ENCODE data around the gene MVB12B.
A peak's percentile ranks its signal among the peaks of the same experiment; 100 is the strongest.

The MVB12B gene

DNA sequence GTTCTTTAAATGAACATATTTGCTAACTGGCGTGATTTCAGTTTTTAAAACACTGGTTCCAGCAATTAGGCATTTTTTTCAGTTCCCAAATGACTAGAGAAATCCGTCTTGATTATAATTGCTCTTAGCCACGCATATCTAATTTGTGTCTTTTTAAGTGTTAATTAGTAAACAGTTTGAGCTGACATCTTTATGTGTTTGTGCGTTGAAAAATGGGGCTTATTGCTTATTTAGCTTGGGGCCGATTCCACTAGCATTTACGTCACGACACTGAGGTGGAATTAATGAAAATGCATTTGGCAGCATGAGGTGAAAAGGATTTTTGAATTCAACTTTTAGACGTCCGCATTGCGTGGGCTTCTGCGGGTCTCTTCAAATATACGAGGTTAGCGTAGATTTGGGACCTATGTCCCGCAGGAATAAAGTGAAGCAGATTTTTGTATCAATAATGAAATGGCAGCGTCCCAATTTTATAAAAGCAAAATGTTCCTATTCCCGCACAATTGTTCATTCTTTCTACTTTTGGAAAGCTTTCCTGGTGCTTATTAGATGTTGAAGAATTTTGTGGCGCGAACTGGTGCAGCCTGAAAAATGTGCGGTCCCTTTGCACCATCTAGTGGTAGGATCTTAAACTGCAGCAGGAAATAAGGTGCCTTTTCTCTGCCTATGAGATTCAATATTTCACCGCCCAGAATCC is 164.4 kb downstream of the MVB12B start:
- DNase-seq (ENCODE audit: low read depth, low spot score) = peak; percentile 85

DNA sequence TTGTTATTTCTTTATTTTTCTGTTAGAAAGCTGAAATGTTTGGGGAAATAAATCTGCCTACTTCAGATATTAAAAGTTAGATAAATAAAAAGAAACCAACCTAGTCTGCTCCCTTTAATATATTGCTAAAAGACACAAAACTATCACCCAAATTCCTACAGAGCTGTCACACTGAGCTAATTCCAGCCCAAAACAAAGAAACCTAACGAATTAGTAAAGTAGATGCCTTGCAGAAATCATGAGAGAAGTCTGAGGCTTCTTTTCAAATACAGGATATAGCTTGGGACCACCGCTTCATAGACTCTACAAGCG is 164.9 kb downstream of the MVB12B start:
- no peak for DNase-seq (ENCODE audit: low read depth, low spot score)

DNA sequence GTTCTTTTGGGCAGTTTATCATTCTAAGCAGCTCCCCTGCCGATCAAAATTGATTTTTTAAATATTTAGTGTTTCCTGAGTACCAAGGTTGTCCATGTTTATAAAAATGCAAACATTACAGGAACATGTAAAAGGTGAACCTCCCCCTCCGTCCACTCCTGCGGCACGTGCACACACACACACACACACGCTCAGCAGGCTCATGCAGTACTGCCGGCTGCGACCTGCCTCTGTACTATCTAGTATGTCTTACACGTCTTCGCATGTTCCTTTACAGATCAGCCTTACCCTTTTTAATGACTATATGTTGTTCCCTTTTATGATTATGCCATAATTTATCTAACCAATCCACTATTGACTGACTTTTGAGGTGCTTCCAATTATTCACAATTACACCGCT is 165.3 kb downstream of the MVB12B start:
- DNase-seq (ENCODE audit: low read depth, low spot score) = no peak

DNA sequence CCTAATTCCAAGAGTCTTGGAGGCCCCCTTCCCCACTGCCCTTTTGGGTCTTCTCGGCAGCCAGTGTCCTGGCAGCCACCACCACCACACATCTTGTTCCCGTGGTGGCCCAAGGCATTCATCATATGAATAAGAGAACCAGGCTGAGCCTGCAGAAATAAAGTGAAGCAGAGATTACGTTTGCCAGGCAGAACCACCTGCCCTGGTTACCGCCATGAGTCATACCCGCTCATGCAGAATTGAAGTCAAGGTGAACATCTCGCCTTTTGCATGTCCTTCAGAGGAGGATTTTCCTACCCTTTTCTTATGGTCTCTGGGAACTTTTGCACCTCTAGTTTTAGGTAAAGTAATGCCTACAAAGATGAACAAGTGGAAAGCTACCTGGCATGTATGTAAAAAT is 167.6 kb downstream of the MVB12B start:
- DNase-seq (ENCODE audit: low read depth, low spot score) = no peak

DNA sequence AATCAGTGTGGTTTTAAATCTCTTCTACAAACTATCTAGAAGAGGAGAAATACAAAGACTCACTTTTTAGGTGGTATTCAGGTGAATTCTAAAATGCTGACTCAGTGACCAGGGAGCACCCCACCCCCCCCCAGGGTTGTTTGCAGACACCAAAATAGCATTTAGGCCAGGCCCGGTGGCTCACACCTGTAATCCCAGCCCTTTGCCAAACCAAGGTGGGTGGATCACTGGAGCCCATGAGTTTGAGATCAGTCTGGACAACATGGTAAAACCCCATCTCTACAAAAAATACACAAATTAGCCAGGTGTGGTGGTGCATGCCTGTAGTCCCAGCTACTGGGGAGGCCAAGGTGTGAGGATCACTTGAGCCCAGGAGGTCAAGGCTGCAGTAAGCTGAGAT is 168.1 kb downstream of the MVB12B start:
- no peak for DNase-seq (ENCODE audit: low read depth, low spot score)

DNA sequence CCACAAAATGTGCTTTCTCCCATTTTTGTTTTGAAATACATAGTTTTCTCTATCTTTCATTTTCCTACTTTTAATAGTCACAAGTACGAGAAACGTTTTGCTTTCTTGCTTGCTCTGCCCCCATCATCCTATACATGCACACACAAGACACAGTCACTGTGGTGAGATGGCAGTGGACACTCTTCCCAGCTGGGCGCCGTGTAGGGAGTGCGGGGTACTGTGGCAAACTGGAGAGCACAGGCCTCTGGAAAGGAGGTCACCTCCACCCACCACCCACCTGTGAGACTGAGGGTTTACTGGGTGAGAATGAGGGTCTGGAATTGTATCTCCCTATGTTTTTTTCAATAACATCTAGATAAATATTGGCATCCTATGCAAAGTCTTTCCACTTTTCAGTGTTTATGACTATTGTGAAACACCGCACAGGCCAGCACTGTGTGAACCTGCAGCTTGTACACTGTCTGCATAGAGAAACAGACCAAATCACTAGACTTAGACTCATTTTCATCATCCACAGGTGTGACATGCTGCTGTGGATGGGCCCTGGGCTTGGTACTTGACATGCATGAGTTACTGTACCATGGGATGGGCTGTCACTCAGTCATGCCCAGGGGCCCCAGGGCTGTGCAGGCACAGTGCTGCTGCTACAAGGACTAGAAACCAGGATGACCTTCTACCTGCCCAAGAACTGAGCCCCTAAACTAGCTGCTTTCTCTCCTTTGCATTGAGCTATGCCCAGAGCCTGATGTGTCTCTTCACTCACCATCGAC is 169.0 kb downstream of the MVB12B start:
- DNase-seq (ENCODE audit: low read depth, low spot score) = no peak

DNA sequence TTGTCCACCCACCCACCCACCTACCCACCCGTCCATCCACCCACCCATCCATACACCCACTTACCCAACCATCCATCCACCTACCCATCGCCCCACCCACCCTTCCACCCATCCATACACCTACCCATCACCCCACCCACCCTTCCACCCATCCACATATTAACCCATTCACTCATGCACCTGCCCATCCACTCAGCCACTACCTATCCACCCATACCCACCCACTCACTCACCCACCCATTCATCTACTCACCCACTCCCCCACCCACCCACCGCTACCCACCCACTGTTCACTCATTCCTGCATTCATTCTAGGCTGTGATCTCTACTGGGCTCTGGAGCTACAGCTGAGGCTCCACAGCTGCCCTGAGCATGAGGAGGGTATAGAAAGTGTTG is 169.6 kb downstream of the MVB12B start:
- no peak for DNase-seq (ENCODE audit: low read depth, low spot score)

DNA sequence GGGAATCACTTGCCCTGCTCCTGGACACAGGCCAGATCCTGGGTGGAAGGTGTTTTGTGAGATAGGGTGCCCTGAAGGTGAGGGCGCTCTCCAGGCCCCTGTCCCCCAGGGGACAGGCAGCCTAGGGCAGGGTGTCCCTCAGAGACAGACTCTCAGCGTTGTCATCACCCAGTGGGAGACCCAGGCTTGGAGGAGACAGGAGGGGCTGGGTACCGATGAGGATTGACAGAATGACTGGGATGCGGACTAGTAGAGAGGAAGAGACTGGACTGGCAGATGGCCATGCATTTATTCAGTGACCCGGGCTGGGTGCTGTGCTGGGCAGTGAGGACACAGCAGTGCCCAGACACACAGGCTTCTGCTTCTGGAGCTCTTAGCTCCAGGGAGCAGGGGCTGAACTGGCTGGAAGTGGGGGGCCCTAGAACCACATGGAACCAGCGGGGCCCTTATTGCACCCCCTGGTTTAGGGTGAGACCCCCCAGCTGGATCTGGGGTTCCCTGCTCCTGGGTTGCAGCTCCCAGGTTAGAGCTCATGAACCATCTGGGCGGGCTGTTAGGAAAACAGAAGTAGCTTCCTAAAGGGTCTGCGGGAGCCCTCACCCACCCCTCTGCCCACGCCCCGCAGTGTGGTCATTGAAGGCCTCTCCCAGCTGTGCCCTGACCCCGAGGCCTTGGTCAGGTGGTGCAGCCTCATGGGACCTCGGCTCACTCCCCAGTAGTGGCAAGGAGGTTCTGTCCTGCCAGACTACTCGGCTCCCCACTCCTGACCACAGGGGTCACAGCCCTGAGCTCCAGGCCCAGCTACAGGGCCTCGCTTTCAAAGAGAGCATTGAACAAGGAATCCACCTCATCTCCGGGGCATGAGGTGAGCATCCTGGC is 170.4 kb downstream of the MVB12B start:
- no peak for DNase-seq (ENCODE audit: low read depth, low spot score)

DNA sequence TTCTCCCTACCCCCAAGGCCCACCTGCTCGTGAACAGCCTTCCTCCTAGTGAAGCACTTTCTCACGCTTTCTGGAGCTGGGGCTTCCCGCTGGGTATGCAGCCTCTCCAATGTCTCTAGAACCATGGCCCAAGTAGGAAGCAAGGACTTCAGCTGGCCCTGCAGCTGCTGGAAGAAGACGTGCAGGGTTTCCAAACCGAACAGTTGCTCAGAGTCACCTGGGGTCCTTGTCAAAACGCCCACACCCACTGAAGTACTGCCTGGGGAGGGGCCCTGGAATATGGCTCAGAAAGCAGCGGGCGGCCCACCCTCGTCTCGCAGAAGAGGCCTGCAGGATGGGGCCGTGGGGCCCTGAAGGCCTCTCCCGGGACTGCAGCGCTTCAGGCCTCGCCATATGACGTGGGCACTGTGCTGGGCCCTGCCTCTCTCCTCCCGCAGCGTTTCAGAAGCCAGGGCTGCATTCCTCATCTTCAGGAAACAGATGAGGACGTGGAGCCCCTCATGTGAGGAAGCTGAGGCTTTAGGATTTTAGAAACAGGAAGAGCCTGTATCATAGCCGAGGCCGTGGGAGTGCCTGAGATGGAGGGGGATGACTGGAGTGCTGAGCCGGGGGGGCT is 171.1 kb downstream of the MVB12B start:
- DNase-seq (ENCODE audit: low read depth, low spot score) = no peak

DNA sequence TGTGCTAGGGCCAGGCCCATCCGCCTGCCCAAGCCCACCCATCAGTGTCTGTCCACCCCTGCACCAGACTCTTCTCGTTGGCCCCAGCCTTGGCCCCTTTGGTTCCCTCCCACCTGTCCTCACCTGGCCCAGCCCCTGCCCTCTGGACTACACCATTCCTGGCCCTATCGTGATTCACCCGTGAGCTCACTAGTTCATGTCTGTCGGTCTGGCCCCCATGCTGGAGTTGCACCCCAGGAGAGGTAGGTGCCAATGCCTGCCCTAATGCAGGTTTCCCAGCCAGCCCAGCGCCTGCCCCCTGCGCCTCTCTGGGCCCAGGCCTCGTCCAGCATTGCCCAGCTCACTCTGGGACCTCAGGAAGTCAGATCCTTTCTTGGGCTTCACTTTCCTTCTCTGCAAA is 171.7 kb downstream of the MVB12B start:
- DNase-seq (ENCODE audit: low read depth, low spot score) = no peak

DNA sequence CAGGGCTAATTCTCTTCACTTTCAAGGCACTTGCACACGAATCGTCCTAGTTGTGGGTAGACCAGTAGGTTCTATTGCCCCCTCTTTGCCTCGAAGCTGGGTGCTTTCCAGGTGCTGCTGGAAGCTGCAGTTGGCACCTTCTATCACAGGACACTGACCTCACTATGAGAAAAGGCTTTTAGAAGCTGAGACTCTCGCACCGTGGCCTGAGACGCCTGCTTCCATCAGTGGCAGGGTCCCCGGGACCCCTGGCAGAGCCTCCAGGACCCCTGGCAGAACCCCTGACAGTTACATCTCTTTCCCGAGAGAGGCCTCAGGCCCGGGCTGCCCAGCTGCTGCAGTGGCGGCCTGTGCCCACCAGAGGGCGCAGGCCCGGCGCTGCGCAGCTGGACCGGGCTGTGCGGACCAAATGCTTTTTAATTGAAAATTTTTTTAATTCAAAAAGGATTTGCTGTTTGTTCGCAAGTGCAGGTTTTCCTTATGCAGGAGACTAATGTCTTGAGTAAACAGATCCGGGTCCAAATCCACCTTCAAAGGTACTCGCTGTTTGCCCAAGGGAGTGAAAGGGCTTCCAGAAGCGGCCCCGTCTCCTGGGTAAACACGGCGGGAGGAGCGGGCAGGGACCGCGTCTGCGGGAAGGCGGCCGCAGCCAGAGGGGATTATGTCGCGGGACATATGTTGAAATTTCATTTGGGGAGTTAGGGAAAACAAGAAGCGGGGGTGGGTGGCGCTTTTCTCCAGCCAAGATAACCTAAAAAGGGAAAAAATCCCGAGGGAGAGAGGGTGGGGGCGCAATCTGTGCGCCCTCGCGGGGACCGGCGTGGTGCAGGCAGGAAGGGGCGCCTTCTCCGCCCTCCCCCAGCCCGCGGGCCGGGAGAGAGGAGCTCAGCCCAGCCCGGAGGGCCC is 172.6 kb downstream of the MVB12B start:
- peak; percentile 76 for DNase-seq (ENCODE audit: low read depth, low spot score)

DNA sequence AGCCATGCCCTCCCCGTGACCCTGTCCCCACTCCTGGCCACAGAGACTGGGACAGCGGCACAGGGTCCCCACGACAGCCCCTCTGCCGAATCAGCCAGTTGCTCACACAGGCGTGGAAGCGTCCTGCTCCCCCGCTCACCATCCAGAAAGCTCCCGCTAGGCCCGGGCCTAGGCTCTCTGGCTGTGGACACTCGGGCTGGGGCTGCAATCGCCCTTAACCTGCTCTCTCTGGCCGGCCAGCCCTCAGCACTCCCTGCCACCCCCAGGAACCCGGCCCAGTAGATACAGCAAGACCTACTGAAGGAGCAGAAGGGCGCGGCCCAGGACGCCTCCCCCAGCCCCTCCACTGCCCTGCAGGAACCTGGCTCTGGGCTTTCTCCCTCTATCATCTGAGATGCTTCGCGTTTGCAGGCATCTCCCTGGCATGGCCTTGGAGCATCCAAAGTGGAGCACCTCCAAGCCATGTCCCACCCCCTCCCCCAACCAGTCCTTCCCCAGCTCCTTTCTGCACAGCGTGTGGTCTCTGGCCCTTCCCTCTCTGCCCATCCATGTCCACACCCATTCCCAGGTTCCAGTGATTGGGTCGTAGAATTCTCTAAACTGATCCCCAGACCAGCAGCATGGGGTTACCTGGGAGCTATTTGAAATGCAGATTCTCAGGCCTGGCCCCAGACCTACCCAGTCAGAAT is 173.4 kb downstream of the MVB12B start:
- DNase-seq (ENCODE audit: low read depth, low spot score) = no peak

DNA sequence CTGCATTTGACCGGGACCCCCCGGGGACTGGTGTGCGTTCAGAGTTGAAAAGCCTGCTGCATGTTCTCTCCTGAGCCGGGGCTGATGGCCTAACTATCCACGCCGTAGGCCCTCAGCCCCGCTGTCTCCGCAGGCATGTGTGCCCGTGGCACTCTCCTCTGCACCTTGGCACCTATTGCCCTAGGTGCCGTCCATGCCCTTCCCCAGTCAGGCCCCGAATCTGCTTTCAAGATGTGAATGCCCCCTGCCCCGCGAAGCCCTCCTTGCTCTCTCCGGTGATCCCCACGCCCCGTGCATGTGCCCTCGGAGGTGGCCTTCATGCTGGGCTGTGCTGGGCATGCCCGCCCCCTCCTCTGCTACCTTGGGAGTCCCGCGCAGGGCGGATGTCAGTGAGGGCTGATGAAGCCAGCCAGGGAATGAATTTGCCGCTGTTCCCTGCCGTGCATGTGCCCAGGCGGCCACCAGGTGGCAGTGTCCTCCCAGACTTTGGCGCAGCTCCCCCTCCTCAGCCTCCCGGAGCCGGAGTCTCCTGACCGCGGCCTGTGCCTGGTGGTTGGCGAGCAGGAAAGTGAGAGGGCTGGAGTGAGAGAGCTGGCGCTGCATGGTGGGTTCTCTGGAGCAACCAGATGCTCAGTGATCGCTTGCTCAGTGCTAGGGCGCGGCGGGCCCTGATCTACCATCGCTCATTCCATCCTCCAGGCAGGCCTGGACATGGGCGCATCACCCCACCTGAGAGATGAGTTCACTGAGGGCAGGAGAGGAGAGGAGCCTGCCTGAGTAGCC is 174.2 kb downstream of the MVB12B start:
- peak; percentile 93 for DNase-seq (ENCODE audit: low read depth, low spot score)

DNA sequence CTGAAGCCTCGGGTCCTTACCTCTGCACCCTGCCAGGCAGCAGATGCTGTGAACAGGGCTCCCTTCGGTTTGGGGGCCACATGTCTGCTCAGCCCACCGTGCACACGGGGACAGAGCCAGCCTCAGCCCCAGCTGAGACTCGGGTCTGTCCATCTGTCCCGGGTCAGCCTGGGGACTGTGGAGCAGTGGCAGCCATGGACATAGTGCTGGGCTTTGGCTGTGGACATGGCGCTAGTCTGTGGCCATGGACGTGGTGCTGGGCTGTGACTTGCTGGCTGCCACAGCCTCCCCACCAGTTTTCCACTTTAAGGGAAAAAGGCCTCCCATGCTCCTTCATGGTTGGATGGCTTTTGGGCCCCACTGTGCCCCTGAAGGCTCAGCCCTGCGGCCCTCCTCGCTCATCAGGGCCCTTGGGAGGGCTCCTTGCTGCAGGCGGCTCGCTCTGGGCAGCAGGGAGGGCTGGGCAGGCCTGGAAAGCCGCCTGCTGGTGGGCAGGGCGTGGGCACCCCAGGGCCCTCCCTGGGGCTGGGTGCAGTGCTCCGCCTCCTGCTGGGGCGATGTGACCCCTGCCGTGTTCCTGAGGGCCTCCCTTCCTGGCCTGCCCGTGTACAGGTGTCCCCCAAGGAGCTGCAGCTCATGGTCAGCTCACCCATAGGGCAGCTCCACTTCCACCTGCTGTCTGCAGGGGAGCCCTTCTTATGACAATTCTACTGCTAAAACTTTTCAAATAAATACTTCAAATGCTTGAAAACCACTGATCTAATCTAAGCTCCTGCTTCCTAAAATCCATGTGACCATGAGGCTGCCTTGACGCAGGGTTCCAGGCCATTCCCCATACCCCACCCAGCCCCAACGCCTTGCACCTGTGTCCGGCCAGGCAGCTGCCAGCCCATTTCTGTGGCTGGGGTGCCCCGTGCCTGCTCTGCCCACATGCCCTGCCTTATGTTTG is 175.0 kb downstream of the MVB12B start:
- no peak for DNase-seq (ENCODE audit: low read depth, low spot score)

DNA sequence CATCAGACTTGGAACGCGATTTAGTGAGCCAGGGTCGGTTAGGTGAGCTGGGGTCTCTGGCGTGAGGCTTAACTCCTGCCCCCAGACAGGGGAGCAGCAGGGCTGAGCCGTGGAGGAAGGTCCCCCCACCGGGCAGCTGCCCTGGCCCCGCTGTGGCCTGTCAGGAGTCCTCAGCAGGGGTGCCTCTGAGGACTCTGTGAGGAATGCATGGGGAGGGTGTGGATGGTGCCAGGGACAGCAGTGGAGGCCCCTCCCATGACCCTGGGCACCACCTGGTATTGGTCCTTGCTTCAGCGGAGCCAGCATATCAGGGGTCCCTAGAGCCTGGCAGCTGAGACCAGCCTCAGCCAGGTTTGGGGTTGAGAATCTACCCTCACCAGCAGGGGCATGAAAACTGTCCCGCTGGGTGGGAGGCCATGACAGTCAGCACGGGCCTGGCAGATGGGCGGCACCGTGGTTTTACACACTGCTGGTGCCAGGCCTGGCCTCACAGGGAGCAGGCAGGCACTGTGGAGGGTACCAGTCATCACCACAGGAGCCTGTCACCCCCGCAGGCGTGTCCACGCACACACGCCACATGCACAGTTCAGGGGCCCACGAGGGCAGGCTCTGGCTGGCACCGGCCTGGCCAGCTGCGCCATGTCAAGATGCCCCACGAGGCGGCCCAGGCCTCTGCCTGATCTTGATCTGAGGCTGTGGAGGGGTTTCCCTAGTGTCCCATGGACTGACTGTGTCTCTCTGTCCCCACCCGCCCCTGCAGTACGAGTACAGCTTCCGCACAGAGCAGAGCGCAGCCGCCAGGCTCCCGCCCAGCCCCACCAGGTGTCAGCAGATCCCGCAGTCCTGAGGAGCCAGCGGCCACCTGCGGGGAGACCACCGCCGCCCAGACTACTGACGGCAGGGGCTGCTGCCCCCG is 176.0 kb downstream of the MVB12B start:
- DNase-seq (ENCODE audit: low read depth, low spot score) = no peak

DNA sequence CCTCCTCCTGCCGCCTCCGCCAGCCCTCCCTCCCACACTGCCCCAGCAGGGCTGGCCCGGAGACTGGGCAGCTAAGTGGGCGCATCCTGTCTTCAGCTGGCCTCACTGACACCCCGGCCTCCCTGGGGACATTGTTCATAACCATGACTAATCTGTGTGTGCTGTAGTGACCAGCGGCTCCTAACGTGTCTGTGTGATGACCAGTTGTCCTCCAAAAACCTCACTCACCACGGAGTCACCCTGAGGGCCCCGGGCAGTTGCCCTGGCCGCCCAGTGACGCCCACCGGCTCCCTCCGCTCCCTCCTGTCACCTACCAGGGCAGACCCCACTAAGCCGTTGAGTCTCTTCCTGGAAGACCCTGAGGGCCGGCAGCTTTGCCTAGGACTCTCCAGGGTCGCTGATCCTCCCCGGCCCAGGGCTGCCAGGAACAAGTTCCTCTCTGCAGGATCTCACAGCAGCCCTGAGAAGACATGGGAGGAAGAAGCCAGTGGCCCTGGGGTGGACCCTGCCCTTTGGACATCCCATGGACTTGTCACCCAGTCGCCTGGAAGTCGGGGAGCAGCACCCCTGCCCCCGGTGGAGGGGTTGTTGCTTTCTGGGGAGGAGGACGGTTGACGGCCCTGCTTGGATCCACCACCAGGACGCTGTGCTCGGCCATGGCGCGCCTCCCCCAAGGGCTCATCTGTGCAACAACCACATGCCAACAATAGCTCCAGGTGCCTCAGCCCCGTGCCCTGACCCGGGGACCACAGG is 176.9 kb downstream of the MVB12B start:
- DNase-seq (ENCODE audit: low read depth, low spot score) = no peak
